Erythroblast (primary cell): ENCODE measurements around the gene MTMR3.

Experiments used
- DNase-seq, 2 experiments: peaks; one replicate each; lab custom pipeline; 2025; lab: John Stamatoyannopoulos, UW
- GATA1 ChIP-seq: IDR thresholded peaks from 2 replicates; pipeline ENCODE4 v1.6.1; 2011; ENCODE audit warnings: low read depth, mild to moderate bottlenecking, control low read depth, low read length, moderate library complexity
- POLR2A ChIP-seq: IDR thresholded peaks from 2 replicates; pipeline ENCODE4 v1.6.1; 2011; ENCODE audit warnings: mild to moderate bottlenecking, low read length

Gene MTMR3

GRCh38 chr22:29947410-29948384, 64.7 kb downstream of the MTMR3 start:
- DNase-seq, result no peak
- TF ChIP-seq POLR2A, result no peak
- no peak for TF ChIP-seq GATA1

DNA sequence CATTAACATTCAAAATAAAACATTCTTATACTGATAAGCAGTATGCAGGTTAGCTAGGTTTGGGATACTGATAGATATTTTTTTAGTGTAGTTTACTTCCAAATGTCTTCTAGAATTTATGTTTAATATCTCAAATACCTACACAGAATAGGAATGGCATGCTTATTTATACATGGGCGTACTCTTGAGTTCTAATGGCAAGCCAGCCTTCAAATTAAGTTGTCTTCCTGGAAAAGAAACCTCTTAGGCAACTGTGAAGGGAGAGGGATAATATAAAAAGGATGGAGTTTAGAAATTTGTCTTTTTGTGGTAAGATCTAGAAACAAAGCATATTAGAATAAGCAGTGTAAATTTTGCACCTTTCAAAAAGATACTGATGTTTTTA, 65.4 kb downstream of the MTMR3 start:
- TF ChIP-seq POLR2A, result no peak
- no peak for TF ChIP-seq GATA1
- no peak for DNase-seq

- DNase-seq, result no peak
- no peak for TF ChIP-seq GATA1
- TF ChIP-seq POLR2A, result no peak
These were observed 66.9 kb downstream of the MTMR3 start for GRCh38 chr22:29949872-29950271.

GRCh38 chr22:29951791-29952413, 68.9 kb downstream of the MTMR3 start:
- DNase-seq, result peak; percentile 94 to 98
- TF ChIP-seq POLR2A (no peak), GATA1 (peak; percentile 89)

GRCh38 chr22:29954203-29954855, 71.4 kb downstream of the MTMR3 start:
- DNase-seq, result peak; percentile 87 to 89

GRCh38 chr22:29956680-29957079, 73.7 kb downstream of the MTMR3 start:
- DNase-seq, result no peak
- TF ChIP-seq POLR2A (no peak), GATA1 (no peak)

More at GRCh38 chr22:29954203-29954855, 71.4 kb downstream of the MTMR3 start:
- TF ChIP-seq POLR2A, result no peak
- no peak for TF ChIP-seq GATA1

DNA sequence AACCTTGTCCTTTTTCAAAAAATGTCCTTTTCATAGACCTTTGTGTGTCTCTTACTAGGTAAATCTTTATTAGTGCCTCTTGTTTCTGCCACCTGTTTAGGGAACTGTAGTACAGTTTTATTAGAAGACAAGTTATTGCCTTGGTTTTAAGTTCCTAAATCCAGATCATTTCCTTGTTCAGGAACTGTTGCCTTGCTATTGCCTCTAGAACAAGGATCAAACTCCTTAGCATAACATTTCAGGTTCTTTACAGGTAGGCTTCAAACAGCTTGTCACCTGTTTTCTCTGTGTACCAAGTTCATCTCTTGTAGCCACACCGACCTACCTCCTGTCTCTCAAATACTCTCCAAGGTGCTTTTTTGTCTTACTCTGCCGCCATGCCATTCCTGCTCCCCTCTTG, 75.2 kb downstream of the MTMR3 start:
- no peak for TF ChIP-seq POLR2A
- TF ChIP-seq GATA1, result no peak
- no peak for DNase-seq

- no peak for DNase-seq
These were observed 81.8 kb downstream of the MTMR3 start for GRCh38 chr22:29964776-29965175.

GRCh38 chr22:29967461-29967860, 84.5 kb downstream of the MTMR3 start:
- no peak for TF ChIP-seq GATA1
- no peak for TF ChIP-seq POLR2A

More at GRCh38 chr22:29964776-29965175, 81.8 kb downstream of the MTMR3 start:
- TF ChIP-seq POLR2A (no peak), GATA1 (no peak)

DNA sequence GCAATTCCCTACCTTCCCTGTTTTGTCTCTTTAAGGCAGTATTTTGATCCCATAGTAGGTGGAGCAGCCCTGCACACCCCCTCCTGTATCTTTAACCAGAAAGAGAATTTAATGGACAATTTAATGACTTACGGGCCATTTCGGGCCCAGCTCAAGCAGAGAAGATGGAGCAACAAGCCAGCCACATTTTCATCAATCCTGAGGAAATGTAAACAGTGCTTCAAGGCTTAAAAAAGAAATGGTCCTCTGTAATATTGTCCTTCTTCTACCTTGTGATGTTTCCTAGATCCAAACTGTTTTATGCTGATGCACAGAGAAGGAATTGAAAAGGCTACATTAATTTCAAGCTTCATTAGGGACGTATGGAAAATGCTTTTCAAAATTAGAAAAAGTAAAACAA, 88.6 kb downstream of the MTMR3 start:
- no peak for TF ChIP-seq POLR2A
- no peak for TF ChIP-seq GATA1
- DNase-seq, result no peak

More at GRCh38 chr22:29967461-29967860, 84.5 kb downstream of the MTMR3 start:
- no peak for DNase-seq

- TF ChIP-seq GATA1 (no peak), POLR2A (no peak)
- DNase-seq, result no peak
These were observed 89.1 kb downstream of the MTMR3 start for GRCh38 chr22:29972121-29972520.

DNA sequence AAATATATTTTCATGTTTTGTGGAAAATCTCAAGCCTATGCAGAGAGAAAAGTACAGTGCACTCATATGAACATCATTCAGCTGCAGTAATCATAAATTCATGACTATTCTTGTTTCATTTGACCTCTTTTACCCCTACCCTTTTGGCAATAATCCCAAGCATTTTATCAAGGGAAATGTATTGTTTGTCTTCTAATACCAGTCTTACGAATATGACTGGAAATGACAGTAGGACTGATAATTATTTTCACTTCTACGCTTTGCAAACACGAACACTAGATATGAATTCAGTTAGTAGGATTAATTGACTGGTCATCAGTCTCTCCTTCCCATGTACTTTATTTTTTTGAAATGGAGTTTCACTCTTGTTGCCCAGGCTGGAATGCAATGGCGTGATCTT, 90.3 kb downstream of the MTMR3 start:
- no peak for DNase-seq
- TF ChIP-seq GATA1 (no peak), POLR2A (no peak)

DNA sequence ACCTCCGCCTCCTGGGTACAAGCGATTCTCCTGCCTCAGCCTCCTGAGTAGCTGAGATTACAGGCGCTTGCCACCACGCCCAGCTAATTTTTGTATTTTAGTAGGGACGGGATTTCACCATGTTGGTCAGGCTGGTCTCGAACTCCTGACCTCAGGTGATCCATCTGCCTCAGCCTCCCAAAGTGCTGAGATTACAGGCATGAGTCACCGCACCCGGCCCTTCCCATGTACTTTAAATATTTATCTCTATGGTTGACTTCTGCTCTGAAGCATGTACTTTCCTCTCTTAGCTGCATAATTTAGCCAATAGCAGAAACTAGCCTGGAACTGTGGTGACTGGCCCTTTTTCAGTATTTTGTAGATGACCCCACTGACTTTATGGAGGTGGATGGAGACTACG, 90.7 kb downstream of the MTMR3 start:
- peak; percentile 13 to 51 for DNase-seq

GRCh38 chr22:29975494-29975893, 92.5 kb downstream of the MTMR3 start:
- TF ChIP-seq GATA1, result no peak
- no peak for TF ChIP-seq POLR2A
- no peak for DNase-seq

DNA sequence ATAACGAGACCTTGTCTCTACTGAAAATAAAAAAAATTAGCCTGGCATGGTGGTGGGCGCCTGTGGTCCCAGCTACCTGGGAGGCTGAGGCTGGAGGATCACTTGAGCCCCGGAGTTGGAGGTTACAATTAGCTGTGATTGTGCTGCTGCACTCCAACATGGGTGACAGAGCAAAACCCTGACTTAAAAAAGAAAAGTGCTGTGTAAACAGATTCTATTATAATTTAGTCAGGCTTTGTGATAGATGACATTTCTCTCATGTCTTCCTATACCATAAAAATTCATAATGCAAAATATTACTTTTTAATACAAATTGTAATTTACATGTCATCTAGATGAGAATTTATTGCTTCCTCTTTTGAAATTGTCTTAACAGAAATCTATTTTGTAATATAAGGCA, 94.1 kb downstream of the MTMR3 start:
- no peak for DNase-seq
- TF ChIP-seq GATA1, result no peak
- TF ChIP-seq POLR2A, result no peak
